ENCODE results near the gene ARHGDIG. TPM values are rescaled to one million over a fixed set of nuclear protein-coding genes. Genes with fewer than 3 reads are reported as not detected.

Gene ARHGDIG
- total RNA-seq, 1 experiment from 2014 or later, result 2.4 TPM

GRCh38 chr16:317583-317982 lies 37.2 kb downstream of the ARHGDIG start:
- ChIA-PET POLR2A (no interaction called here), CTCF (no interaction called here)
- no peak overlapping the region for H3K27ac ChIP-seq (ENCODE audit: low read length)

GRCh38 chr16:318628-319027 lies 38.2 kb downstream of the ARHGDIG start:
- H3K36me3 ChIP-seq (ENCODE audit: control insufficient read depth, insufficient read depth, low read length), result no peaks in the 10 kb centered on the region
- no peak overlapping the region for H3K4me3 ChIP-seq (ENCODE audit: low read depth in 2 of 2, low read length in 2 of 2)
- no TSS peak for BruUV-seq (replicated peaks)
- no peaks in the 10 kb centered on the region; the same call in 1 of the 2 replicates for H3K4me1 ChIP-seq (ENCODE audit: control insufficient read depth, insufficient read depth, low read length)
- H3K27ac ChIP-seq (ENCODE audit: low read length), result no peak overlapping the region
- TF ChIP-seq REST (IDR thresholded peaks at IDR 0.05; ENCODE audit: insufficient read depth in 1 of 2, low read depth in 2 of 2, low read length in 1 of 2) (no peak), CTCF (IDR thresholded peaks at IDR 0.05) (no peak), TCF7L2 (IDR thresholded peaks at IDR 0.05; ENCODE audit: low read depth, low read length) (no peak), SIN3A (IDR thresholded peaks at IDR 0.05; ENCODE audit: borderline replicate concordance, insufficient read depth, low read depth, low read length) (no peak), POLR2AphosphoS5 (IDR thresholded peaks at IDR 0.05; ENCODE audit: low read depth, low read length) (no peak)
- ChIA-PET CTCF (no interaction called here), POLR2A (no interaction called here)
- DNase-seq (ENCODE audit: low read depth, low spot score) (no peak), ATAC-seq (peak; percentile 50)
- in situ Hi-C loops (cut with HindIII; ENCODE audit: low pct_unique_long_range_greater_than_20kb, low sequenced_read_pairs), result no loop called here
- H3K9me3 ChIP-seq (ENCODE audit: control insufficient read depth, insufficient read depth, low read depth, low read length), result no peaks in the 10 kb centered on the region
- no peaks in the 10 kb centered on the region for H3K27me3 ChIP-seq (ENCODE audit: control insufficient read depth, insufficient read depth, low read length)
- intact Hi-C loops (cut with micrococcal nuclease; ENCODE audit: unreplicated experiment), result no loop called here

More at GRCh38 chr16:317583-317982, 37.2 kb downstream of the ARHGDIG start:
- Histone ChIP-seq H3K27me3 (ENCODE audit: control insufficient read depth, insufficient read depth, low read length) (no peaks in the 10 kb centered on the region), H3K4me1 (ENCODE audit: control insufficient read depth, insufficient read depth, low read length) (no peaks in the 10 kb centered on the region; the same call in 1 of the 2 replicates), H3K36me3 (ENCODE audit: control insufficient read depth, insufficient read depth, low read length) (no peaks in the 10 kb centered on the region), H3K9me3 (ENCODE audit: control insufficient read depth, insufficient read depth, low read depth, low read length) (no peaks in the 10 kb centered on the region), H3K4me3 (ENCODE audit: low read depth in 2 of 2, low read length in 2 of 2) (no peak overlapping the region)
- ATAC-seq (no peak), DNase-seq (ENCODE audit: low read depth, low spot score) (no peak)
- no peak for TF ChIP-seq REST (IDR thresholded peaks at IDR 0.05; ENCODE audit: insufficient read depth in 1 of 2, low read depth in 2 of 2, low read length in 1 of 2)
- no peak for TF ChIP-seq CTCF (IDR thresholded peaks at IDR 0.05)
- no peak for TF ChIP-seq POLR2AphosphoS5 (IDR thresholded peaks at IDR 0.05; ENCODE audit: low read depth, low read length)
- no peak for TF ChIP-seq TCF7L2 (IDR thresholded peaks at IDR 0.05; ENCODE audit: low read depth, low read length)
- no peak for TF ChIP-seq SIN3A (IDR thresholded peaks at IDR 0.05; ENCODE audit: borderline replicate concordance, insufficient read depth, low read depth, low read length)
- BruUV-seq (replicated peaks), result no TSS peak
- intact Hi-C loops (cut with micrococcal nuclease; ENCODE audit: unreplicated experiment), result no loop called here
- in situ Hi-C loops (cut with HindIII; ENCODE audit: low pct_unique_long_range_greater_than_20kb, low sequenced_read_pairs), result no loop called here

All from Panc1 (cell line).